ENCODE results near the gene RND2.
"Not testable (repeated sequence)": the region's sequence is repeated elsewhere in the genome, so short reads cannot be mapped to it uniquely, and the experiment has no call there.

The RND2 gene

DNA sequence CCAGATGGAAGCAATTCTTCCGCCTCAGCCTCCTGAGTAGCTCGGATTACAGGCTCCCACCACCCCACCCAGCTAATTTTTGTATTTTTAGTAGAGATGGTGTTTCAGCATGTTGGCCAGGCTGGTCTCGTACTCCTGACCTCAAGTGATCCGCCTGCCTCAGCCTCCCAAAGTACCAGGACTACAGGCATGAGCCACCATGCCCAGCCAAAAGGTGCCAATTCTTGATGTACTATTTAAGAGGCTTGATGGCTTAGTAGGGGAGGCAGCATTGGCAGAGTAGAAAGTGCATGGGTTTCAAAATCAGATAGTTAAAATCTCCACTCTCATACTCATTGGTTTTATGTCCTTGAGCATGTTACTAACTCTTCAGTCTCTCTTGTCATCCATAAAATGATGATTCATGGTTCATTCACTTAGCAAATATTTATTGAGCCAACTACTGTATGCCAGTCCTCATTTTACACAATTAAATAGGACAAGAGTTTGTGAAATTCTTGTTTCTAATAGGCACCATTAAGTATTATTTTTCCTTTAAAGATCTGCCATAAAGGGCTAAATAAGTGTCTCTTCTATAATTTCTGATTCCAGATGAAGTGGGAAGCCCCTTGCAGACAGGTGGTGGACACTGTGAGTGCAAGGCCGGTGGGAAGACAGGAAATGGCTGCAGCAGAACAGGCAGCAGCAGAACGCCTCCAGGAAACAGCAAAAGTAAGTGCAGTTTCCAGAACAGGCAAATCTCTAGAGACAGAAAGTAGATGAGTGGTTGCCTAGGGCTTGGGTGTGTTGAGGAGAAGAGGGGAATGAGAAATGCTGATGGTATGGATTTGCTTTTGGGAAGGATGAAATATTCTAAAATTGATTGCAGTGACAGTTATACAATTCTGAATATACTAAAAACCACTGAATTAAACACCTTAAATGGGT is 35.0 kb upstream of the RND2 start:
- Histone ChIP-seq H3K9ac (ENCODE audit: low read depth in 1 of 2, low read length in 2 of 2) (no peak overlapping the region), H3K27me3 (ENCODE audit: control insufficient read depth in 2 of 2, insufficient read depth in 2 of 2, low read length in 2 of 2) (no peaks in the 10 kb centered on the region), H3K9me3 (ENCODE audit: control insufficient read depth in 2 of 2, low read length in 2 of 2) (no peaks in the 10 kb centered on the region), H3K4me1 (ENCODE audit: control insufficient read depth in 2 of 2, insufficient read depth in 2 of 2, low read length in 2 of 2) (no peaks in the 10 kb centered on the region), H3K4me3 (ENCODE audit: low read length in 2 of 2) (no peak overlapping the region), H3K36me3 (ENCODE audit: control insufficient read depth in 2 of 2, insufficient read depth in 2 of 2, low read length in 2 of 2) (peaks cover 54 to 66% of the 10 kb centered on the region in 2 donors), H3K27ac (ENCODE audit: low read depth in 2 of 2, low read length in 2 of 2) (no peak overlapping the region)

DNA sequence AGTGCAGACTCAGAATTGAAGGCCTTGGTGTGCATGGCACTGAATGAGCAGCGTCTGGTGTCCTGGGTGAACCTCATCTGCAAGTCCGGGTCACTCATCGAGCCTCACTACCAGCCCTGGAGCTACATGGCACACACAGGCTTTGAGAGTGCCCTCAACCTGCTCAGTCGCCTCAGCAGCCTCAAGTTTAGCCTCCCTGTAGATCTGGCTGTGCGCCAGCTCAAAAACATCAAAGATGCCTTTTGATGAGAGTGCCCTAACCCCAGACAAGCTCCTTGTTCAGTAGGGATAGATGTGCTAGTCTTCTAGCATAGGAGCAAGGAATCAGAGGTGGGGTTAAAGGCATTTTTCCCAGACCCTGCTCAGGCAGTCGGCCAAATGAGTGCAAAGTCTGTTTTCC is 33.6 kb upstream of the RND2 start:
- no peaks in the 10 kb centered on the region for H3K27me3 ChIP-seq (ENCODE audit: control insufficient read depth in 2 of 2, insufficient read depth in 2 of 2, low read length in 2 of 2)
- no peak overlapping the region for H3K9ac ChIP-seq (ENCODE audit: low read depth in 1 of 2, low read length in 2 of 2)
- H3K4me1 ChIP-seq (ENCODE audit: control insufficient read depth in 2 of 2, insufficient read depth in 2 of 2, low read length in 2 of 2), result no peaks in the 10 kb centered on the region
- H3K36me3 ChIP-seq (ENCODE audit: control insufficient read depth in 2 of 2, insufficient read depth in 2 of 2, low read length in 2 of 2), result peaks cover 52 to 58% of the 10 kb centered on the region in 2 donors
- no peak overlapping the region for H3K4me3 ChIP-seq (ENCODE audit: low read length in 2 of 2)
- H3K9me3 ChIP-seq (ENCODE audit: control insufficient read depth in 2 of 2, low read length in 2 of 2), result no peaks in the 10 kb centered on the region
- H3K27ac ChIP-seq (ENCODE audit: low read depth in 2 of 2, low read length in 2 of 2), result no peak overlapping the region

DNA sequence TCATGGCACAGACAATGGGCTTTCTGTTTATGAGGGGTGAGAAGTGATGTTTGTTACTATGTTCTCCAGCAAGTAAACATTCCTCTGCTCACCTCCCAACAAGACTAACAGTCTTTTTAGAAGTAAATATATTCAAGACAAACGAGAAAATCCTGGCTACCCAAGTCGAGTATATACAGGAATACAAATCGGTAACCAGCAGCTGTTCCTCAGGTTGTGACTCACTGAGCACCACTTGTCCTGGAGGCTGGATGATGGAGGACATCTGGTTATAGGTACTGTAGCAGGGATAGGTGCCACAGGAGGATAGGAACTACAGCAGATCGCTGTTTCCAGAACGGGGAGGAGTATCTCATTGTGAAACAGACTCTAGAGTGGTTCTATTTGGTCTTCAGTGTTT is 32.2 kb upstream of the RND2 start:
- no peaks in the 10 kb centered on the region for H3K27me3 ChIP-seq (ENCODE audit: control insufficient read depth in 2 of 2, insufficient read depth in 2 of 2, low read length in 2 of 2)
- H3K4me3 ChIP-seq (ENCODE audit: low read length in 2 of 2), result no peak overlapping the region
- H3K27ac ChIP-seq (ENCODE audit: low read depth in 2 of 2, low read length in 2 of 2), result no peak overlapping the region
- H3K9ac ChIP-seq (ENCODE audit: low read depth in 1 of 2, low read length in 2 of 2), result no peak overlapping the region
- peaks cover 6 to 7% of the 10 kb centered on the region in 2 donors for H3K4me1 ChIP-seq (ENCODE audit: control insufficient read depth in 2 of 2, insufficient read depth in 2 of 2, low read length in 2 of 2)
- no peaks in the 10 kb centered on the region for H3K9me3 ChIP-seq (ENCODE audit: control insufficient read depth in 2 of 2, low read length in 2 of 2)
- peaks cover 46 to 47% of the 10 kb centered on the region in 2 donors for H3K36me3 ChIP-seq (ENCODE audit: control insufficient read depth in 2 of 2, insufficient read depth in 2 of 2, low read length in 2 of 2)

DNA sequence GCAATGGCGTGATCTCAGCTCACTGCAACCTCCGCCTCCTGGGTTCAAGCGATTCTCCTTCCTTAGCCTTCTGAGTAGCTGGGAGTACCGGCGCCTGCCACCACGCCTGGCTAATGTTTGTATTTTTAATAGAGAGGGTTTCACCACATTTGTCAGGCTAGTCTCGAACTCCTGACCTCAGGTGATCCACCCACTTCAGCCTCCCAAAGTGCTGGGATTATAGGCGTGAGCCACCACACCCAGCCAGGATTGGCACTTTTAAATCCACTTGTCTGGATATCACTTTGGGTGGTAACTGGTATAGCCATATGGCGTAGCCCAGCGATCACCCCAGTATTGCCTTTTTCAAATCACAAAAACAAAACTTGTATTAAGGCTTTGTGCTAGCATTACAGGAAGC is 31.1 kb upstream of the RND2 start:
- H3K9me3 ChIP-seq (ENCODE audit: control insufficient read depth in 2 of 2, low read length in 2 of 2); H3K27ac ChIP-seq (ENCODE audit: low read depth in 2 of 2, low read length in 2 of 2); H3K4me3 ChIP-seq (ENCODE audit: low read length in 2 of 2); H3K4me1 ChIP-seq (ENCODE audit: control insufficient read depth in 2 of 2, insufficient read depth in 2 of 2, low read length in 2 of 2); H3K9ac ChIP-seq (ENCODE audit: low read depth in 1 of 2, low read length in 2 of 2); H3K27me3 ChIP-seq (ENCODE audit: control insufficient read depth in 2 of 2, insufficient read depth in 2 of 2, low read length in 2 of 2): not testable (repeated sequence)
- H3K36me3 ChIP-seq (ENCODE audit: control insufficient read depth in 2 of 2, insufficient read depth in 2 of 2, low read length in 2 of 2), result peaks cover 39 to 42% of the 10 kb centered on the region in 2 donors

DNA sequence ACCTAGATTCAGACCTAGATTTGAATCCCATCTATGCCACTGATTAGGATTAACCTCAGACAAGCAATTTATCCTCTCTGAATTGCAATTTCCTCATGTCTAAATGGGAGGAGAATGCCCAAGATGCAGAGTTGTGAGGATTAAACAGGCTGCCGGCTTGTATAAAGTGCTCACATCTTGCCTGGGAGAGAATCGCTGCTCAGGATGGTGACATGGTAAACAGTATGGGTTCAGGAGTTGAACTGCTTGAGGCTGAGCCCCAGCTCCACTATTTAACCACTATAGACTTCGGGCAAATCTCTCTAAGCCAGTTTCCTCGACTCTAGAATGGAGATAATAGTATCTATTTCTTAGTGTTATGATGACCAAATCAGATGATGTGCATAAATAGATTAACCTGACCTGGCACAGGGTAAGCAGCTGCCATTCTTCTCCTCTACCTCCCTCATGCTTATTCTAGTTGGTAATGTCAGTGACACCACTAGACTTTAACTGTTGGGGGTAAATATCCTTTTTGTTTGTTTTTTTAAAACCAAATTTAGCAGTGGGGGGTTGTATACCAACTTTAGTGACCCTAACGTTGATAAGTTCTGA is 27.5 kb upstream of the RND2 start:
- Histone ChIP-seq H3K9ac (ENCODE audit: low read depth in 1 of 2, low read length in 2 of 2) (peak overlapping the region; percentile 35 to 64), H3K4me3 (ENCODE audit: low read length in 2 of 2) (peak overlapping the region; percentile 14 to 57), H3K4me1 (ENCODE audit: control insufficient read depth in 2 of 2, insufficient read depth in 2 of 2, low read length in 2 of 2) (peaks cover 17 to 18% of the 10 kb centered on the region in 2 donors), H3K27me3 (ENCODE audit: control insufficient read depth in 2 of 2, insufficient read depth in 2 of 2, low read length in 2 of 2) (no peaks in the 10 kb centered on the region), H3K9me3 (ENCODE audit: control insufficient read depth in 2 of 2, low read length in 2 of 2) (no peaks in the 10 kb centered on the region), H3K27ac (ENCODE audit: low read depth in 2 of 2, low read length in 2 of 2) (peak overlapping the region; percentile 70 to 87), H3K36me3 (ENCODE audit: control insufficient read depth in 2 of 2, insufficient read depth in 2 of 2, low read length in 2 of 2) (peaks cover 26 to 31% of the 10 kb centered on the region in 2 donors)

DNA sequence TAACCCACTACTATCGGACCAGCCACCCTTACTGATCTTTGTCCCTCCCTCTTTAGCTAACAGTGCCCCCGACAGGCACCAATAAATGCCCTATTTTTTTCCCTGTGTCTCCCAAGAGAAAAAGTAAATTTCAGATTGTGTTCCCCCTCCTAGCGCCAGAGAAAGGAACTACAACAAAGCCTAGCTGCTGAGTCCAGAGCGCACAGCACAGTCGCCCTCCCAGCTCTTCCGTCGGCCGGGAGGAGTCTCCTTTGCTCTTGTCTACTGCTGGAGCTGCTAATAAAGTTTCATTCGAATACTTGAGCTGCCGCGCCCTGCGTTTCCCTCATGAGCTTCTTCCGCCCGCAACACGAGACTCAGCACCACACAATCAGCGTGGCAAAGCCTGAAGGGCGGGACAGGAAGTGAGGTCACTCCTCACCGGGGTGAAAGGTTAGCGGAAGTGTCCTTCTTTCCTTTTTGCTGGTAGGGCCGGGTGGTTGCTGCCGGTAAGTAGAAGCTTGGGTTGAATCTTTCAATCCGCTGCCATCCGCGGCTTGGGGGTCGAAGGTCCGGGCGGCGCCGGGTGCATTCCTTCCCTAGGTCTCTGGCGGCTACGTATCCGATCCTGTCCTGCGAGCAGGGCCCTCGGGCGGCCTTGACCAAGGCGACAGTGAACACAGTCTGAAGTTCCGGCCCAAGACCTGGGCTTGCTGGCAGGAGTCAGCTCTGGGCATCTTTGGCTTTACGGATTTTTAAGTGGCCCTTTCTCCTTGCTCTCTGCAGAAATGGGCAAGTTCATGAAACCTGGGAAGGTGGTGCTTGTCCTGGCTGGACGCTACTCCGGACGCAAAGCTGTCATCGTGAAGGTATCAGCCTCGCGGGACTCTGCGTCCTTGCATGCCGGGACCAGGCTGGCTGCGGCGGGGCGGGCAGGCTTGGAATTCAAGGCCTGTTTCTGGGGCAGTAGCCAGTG is 26.8 kb upstream of the RND2 start, which contains the start of gene RPL27:
Gene RPL27, plus strand, starts transcription at position 436 of the 955 bp plus-strand sequence. Its CDS starts 332 bp downstream, at position 768.
- no peaks in the 10 kb centered on the region for H3K27me3 ChIP-seq (ENCODE audit: control insufficient read depth in 2 of 2, insufficient read depth in 2 of 2, low read length in 2 of 2)
- H3K9me3 ChIP-seq (ENCODE audit: control insufficient read depth in 2 of 2, low read length in 2 of 2), result no peaks in the 10 kb centered on the region
- peak within 1 kb of the TSS; percentile 86 to 87 for H3K27ac ChIP-seq (ENCODE audit: low read depth in 2 of 2, low read length in 2 of 2)
- H3K4me1 ChIP-seq (ENCODE audit: control insufficient read depth in 2 of 2, insufficient read depth in 2 of 2, low read length in 2 of 2), result peaks cover 17 to 18% of the 10 kb centered on the region in 2 donors
- H3K9ac ChIP-seq (ENCODE audit: low read depth in 1 of 2, low read length in 2 of 2), result peak within 1 kb of the TSS; percentile 95 to 97
- H3K4me3 ChIP-seq (ENCODE audit: low read length in 2 of 2), result peak within 1 kb of the TSS; percentile 87 to 97
- H3K36me3 ChIP-seq (ENCODE audit: control insufficient read depth in 2 of 2, insufficient read depth in 2 of 2, low read length in 2 of 2), result peaks cover 26 to 29% of the 10 kb centered on the region in 2 donors

DNA sequence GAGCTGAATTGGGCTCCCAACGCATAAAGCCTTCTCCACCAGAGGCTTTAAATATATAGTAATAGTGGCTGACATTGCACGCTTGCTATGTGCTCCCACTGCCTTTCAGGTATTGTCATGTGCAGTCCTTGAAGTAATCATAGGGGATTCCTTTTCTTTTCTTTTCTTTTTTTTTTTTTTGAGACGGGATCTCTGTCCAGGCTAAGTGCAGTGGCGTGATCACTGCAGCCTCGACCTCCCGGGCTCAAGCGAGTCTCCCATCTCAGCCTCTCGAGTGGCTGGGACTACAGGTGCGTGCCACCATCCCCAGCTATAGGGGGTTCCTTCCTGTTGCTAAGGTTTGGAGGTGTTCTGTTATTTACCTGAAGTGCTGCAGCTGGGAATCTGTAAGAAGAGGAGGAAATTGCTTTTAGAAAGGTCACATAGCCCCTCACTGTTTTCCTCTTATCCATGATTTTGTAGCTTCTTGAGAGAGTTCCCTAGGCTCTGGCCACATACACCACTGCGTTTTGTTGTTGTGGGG is 26.0 kb upstream of the RND2 start:
- peak overlapping the region; percentile 95 to 97 for H3K9ac ChIP-seq (ENCODE audit: low read depth in 1 of 2, low read length in 2 of 2)
- H3K27me3 ChIP-seq (ENCODE audit: control insufficient read depth in 2 of 2, insufficient read depth in 2 of 2, low read length in 2 of 2), result no peaks in the 10 kb centered on the region
- H3K9me3 ChIP-seq (ENCODE audit: control insufficient read depth in 2 of 2, low read length in 2 of 2), result no peaks in the 10 kb centered on the region
- H3K36me3 ChIP-seq (ENCODE audit: control insufficient read depth in 2 of 2, insufficient read depth in 2 of 2, low read length in 2 of 2), result peaks cover 27 to 31% of the 10 kb centered on the region in 2 donors
- peaks cover 17 to 18% of the 10 kb centered on the region in 2 donors for H3K4me1 ChIP-seq (ENCODE audit: control insufficient read depth in 2 of 2, insufficient read depth in 2 of 2, low read length in 2 of 2)
- H3K27ac ChIP-seq (ENCODE audit: low read depth in 2 of 2, low read length in 2 of 2), result peak overlapping the region; percentile 86 to 87
- H3K4me3 ChIP-seq (ENCODE audit: low read length in 2 of 2), result peak overlapping the region; percentile 87 to 97

DNA sequence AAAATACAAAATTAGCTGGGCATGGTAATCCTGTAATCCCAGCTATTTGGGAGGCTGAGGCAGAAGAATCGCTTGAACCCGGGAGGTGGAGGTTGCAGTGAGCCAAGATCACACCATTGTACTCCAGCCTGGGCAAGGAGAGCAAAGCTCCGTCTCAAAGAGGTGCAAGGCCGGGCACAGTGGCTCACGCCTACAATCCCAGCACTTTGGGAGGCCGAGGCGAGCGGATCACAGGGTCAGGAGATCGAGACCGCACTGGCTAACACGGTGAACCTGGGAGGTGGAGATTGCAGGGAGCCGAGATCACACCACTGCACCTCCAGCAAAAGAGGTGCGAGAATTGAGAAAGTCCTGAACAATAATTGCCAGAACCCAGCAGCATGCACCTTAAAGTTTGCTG is 24.1 kb upstream of the RND2 start:
- H3K9me3 ChIP-seq (ENCODE audit: control insufficient read depth in 2 of 2, low read length in 2 of 2); H3K27ac ChIP-seq (ENCODE audit: low read depth in 2 of 2, low read length in 2 of 2); H3K27me3 ChIP-seq (ENCODE audit: control insufficient read depth in 2 of 2, insufficient read depth in 2 of 2, low read length in 2 of 2); H3K4me3 ChIP-seq (ENCODE audit: low read length in 2 of 2): not testable (repeated sequence)
- H3K9ac ChIP-seq (ENCODE audit: low read depth in 1 of 2, low read length in 2 of 2), result peak overlapping the region; percentile 7 to 38
- peaks cover 17 to 18% of the 10 kb centered on the region in 2 donors for H3K4me1 ChIP-seq (ENCODE audit: control insufficient read depth in 2 of 2, insufficient read depth in 2 of 2, low read length in 2 of 2)
- H3K36me3 ChIP-seq (ENCODE audit: control insufficient read depth in 2 of 2, insufficient read depth in 2 of 2, low read length in 2 of 2), result peaks cover 27 to 31% of the 10 kb centered on the region in 2 donors

DNA sequence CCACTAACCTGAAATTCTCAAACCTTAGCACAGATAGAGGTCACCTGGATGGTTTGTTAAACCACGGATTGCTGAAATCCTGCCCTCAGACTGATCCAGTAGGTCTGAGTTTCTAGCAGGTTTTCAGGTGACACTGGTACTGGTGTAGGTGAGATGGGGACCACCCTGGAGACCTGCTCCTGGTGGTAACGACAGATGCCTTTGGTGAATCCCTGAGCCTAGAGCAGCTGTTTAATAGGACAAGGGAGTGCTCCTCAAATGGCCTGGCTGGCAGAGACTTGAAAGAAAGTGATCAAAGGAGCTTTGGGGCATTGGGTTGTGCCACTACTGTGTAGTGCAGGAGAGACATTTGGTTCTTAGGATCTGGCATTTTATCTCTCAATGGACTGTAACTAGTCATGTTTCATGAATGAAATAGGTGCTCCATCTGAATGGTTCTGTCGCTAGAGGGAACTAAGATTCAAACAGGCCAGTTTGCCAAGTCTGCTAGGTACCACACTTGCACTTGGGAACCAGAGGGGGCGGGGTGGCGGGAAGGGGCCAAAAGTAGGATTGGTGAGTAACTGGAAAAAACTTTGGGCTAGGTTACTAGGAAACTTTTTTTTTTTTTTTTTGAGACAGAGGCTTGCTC is 21.4 kb upstream of the RND2 start:
- H3K9me3 ChIP-seq (ENCODE audit: control insufficient read depth in 2 of 2, low read length in 2 of 2), result no peaks in the 10 kb centered on the region
- H3K36me3 ChIP-seq (ENCODE audit: control insufficient read depth in 2 of 2, insufficient read depth in 2 of 2, low read length in 2 of 2), result peaks cover 27 to 31% of the 10 kb centered on the region in 2 donors

More for the DNA sequence above, 21.4 kb upstream of the RND2 start:
- H3K9ac ChIP-seq (ENCODE audit: low read depth in 1 of 2, low read length in 2 of 2), result no peak overlapping the region
- no peak overlapping the region for H3K4me3 ChIP-seq (ENCODE audit: low read length in 2 of 2)
- no peak overlapping the region for H3K27ac ChIP-seq (ENCODE audit: low read depth in 2 of 2, low read length in 2 of 2)
- no peaks in the 10 kb centered on the region for H3K27me3 ChIP-seq (ENCODE audit: control insufficient read depth in 2 of 2, insufficient read depth in 2 of 2, low read length in 2 of 2)
- peaks cover 11 to 20% of the 10 kb centered on the region in 2 donors for H3K4me1 ChIP-seq (ENCODE audit: control insufficient read depth in 2 of 2, insufficient read depth in 2 of 2, low read length in 2 of 2)

Data from mucosa of rectum (tissue), 2 donors.